ENCODE results near the gene USP30. TPM values are rescaled to one million over a fixed set of nuclear protein-coding genes. Genes with fewer than 3 reads are reported as not detected.
A peak's percentile ranks its signal among the peaks of the same experiment; 100 is the strongest.
"Not testable (repeated sequence)": the region's sequence is repeated elsewhere in the genome, so short reads cannot be mapped to it uniquely, and the experiment has no call there.

The USP30 gene
- total and polyA plus RNA-seq, 12 donors = 9.3 to 36.1 (median 23.8) TPM

GRCh38 chr12:109047081-109047805, 5.1 kb upstream of the USP30 start:
- Histone ChIP-seq H3K4me3 (no peak overlapping the region), H3K4me1 (replicated peaks in 1 of 2) (peaks cover 0 to 5% of the 10 kb centered on the region in 2 donors), H3K9me3 (replicated peaks in 1 of 3) (no peaks in the 10 kb centered on the region), H3K27ac (no peak overlapping the region), H3K27me3 (no peaks in the 10 kb centered on the region), H3K36me3 (replicated peaks in 1 of 2) (no peaks in the 10 kb centered on the region)
- TF ChIP-seq, protein P1, sequence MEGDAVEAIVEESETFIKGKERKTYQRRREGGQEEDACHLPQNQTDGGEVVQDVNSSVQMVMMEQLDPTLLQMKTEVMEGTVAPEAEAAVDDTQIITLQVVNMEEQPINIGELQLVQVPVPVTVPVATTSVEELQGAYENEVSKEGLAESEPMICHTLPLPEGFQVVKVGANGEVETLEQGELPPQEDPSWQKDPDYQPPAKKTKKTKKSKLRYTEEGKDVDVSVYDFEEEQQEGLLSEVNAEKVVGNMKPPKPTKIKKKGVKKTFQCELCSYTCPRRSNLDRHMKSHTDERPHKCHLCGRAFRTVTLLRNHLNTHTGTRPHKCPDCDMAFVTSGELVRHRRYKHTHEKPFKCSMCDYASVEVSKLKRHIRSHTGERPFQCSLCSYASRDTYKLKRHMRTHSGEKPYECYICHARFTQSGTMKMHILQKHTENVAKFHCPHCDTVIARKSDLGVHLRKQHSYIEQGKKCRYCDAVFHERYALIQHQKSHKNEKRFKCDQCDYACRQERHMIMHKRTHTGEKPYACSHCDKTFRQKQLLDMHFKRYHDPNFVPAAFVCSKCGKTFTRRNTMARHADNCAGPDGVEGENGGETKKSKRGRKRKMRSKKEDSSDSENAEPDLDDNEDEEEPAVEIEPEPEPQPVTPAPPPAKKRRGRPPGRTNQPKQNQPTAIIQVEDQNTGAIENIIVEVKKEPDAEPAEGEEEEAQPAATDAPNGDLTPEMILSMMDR (IDR thresholded peaks at IDR 0.05) = no peak
- no peak for TF ChIP-seq POLR2A (IDR thresholded peaks at IDR 0.05)
- no peak for DNase-seq
- intact Hi-C loops (cut with DNase I) = no loop called here
- WGBS, 4 donors = 65 to 72% (median 70%) methylated on average over 8 of the region's 8 CpGs

DNA sequence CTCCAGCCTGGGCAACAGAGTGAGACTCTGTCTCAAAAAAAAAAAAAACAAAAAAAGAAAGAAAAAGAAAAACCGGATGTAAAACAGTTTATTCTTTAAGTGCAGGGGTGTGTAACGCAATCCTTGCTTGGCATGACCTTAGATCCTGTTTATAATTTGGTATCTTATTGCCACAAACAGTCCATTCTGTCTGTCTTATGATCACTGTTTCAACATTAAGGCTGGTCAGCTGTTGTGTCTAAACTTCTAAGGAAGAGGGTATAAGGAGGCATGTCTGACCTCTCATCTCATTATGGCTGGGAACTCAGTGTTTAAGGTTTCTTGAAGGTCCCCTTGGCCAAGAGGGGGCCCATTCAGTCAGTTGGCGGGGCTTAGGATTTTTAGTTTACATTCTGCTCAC, 3.7 kb upstream of the USP30 start:
- H3K4me1 ChIP-seq (replicated peaks in 1 of 2) = peaks cover 6 to 11% of the 10 kb centered on the region in 2 donors
- H3K4me3 ChIP-seq; DNase-seq; intact Hi-C loops (cut with DNase I); H3K9me3 ChIP-seq (replicated peaks in 1 of 3); H3K27ac ChIP-seq; H3K36me3 ChIP-seq (replicated peaks in 1 of 2); H3K27me3 ChIP-seq: not testable (repeated sequence)
- 65 to 80% (median 67%) methylated on average over 3 of the region's 3 CpGs for WGBS, 4 donors

GRCh38 chr12:109049794-109050193, 2.6 kb upstream of the USP30 start:
- H3K9me3 ChIP-seq (replicated peaks in 1 of 3); H3K27ac ChIP-seq; H3K36me3 ChIP-seq (replicated peaks in 1 of 2); H3K4me3 ChIP-seq; DNase-seq; H3K27me3 ChIP-seq; intact Hi-C loops (cut with DNase I): not testable (repeated sequence)
- WGBS, 4 donors = 70 to 79% (median 75%) methylated on average over 8 of the region's 8 CpGs
- peaks cover 13 to 21% of the 10 kb centered on the region in 2 donors for H3K4me1 ChIP-seq (replicated peaks in 1 of 2)

GRCh38 chr12:109052097-109052413, 321 bp upstream of the USP30 start:
- Histone ChIP-seq H3K4me1 (replicated peaks in 1 of 2) (peaks cover 13 to 21% of the 10 kb centered on the region in 2 donors), H3K36me3 (replicated peaks in 1 of 2) (no peaks in the 10 kb centered on the region), H3K27ac (peak overlapping the region in 3 of 5 donors; percentile 57 to 92 (median 85)), H3K4me3 (peak overlapping the region; percentile 60 to 89 (median 68)), H3K9me3 (replicated peaks in 1 of 3) (no peaks in the 10 kb centered on the region), H3K27me3 (no peaks in the 10 kb centered on the region)
- TF ChIP-seq POLR2A (IDR thresholded peaks at IDR 0.05) = no peak
- TF ChIP-seq, protein P1 (IDR thresholded peaks at IDR 0.05) = no peak
- 4 to 8% (median 6%) methylated on average over 6 of the region's 6 CpGs for WGBS, 4 donors
- DNase-seq = no peak
- intact Hi-C loops (cut with DNase I) = no loop called here

GRCh38 chr12:109053382-109054123, 1.2 kb downstream of the USP30 start:
- Histone ChIP-seq H3K27ac (peak overlapping the region; percentile 57 to 92 (median 80)), H3K36me3 (replicated peaks in 1 of 2) (peaks cover 0 to 6% of the 10 kb centered on the region in 2 donors), H3K27me3 (no peaks in the 10 kb centered on the region), H3K9me3 (replicated peaks in 1 of 3) (no peaks in the 10 kb centered on the region), H3K4me1 (replicated peaks in 1 of 2) (peaks cover 13 to 21% of the 10 kb centered on the region in 2 donors), H3K4me3 (peak overlapping the region; percentile 60 to 89 (median 68))
- peak in 4 of 7 donors; percentile 21 to 32 (median 22) for DNase-seq
- intact Hi-C loops (cut with DNase I) = no loop called here
- peak in 1 of 2 donors; percentile 54 for TF ChIP-seq POLR2A (IDR thresholded peaks at IDR 0.05)
- TF ChIP-seq, protein P1 (IDR thresholded peaks at IDR 0.05) = no peak
- 12 to 20% (median 15%) methylated on average over 9 of the region's 9 CpGs for WGBS, 4 donors

GRCh38 chr12:109054124-109054513, 1.7 kb downstream of the USP30 start:
- 72 to 76% (median 75%) methylated on average over 4 of the region's 4 CpGs for WGBS, 4 donors
- Histone ChIP-seq H3K36me3 (replicated peaks in 1 of 2) (peaks cover 0 to 12% of the 10 kb centered on the region in 2 donors), H3K4me1 (replicated peaks in 1 of 2) (peaks cover 13 to 21% of the 10 kb centered on the region in 2 donors), H3K4me3 (peak overlapping the region in 1 of 4 donors; percentile 60), H3K27ac (peak overlapping the region in 4 of 5 donors; percentile 62 to 92 (median 82))
- H3K27me3 ChIP-seq; DNase-seq; intact Hi-C loops (cut with DNase I); H3K9me3 ChIP-seq (replicated peaks in 1 of 3): not testable (repeated sequence)

Data from adrenal gland (tissue), 12 donors.